ENCODE data around the gene CHKA. TPM values are rescaled to one million over a fixed set of nuclear protein-coding genes. Genes with fewer than 3 reads are reported as not detected.

CHKA gene
- total and polyA plus RNA-seq, 2 donors (not counting 3 experiments of a cell fraction or from before 2014, with no cell fraction given) = 21.4 to 25.1 TPM

DNA sequence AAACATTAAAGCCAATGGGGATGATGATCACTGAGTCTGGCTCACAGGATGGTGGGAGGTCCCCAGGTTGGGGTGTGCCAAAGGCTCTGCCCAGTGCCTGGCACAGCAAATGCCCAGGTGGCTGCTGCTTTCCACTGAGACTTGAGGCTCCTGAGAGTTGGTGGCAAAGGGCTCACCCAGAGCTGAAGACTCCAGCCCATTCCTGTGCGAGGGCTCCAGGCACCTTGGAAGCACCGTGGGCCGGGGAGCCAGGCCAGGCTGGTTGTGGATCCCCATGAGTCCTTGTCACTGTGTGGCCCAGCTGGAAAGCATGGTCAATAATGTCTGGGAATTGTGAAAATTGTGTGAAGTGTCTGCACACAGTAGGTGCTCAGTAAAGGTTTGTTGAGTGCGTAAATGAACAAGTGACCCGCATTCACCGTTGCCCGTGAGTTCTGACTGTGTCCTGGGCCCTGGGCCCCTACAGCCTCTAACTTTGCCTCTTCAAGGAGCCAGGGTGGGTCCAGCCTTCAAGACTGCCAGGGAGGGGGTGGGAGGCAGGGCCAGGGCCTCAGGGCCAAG lies 114.5 kb downstream of the CHKA start:
- Histone ChIP-seq H3K27ac (ENCODE audit: insufficient read depth, low read depth, low read length) (no peak overlapping the region), H3K9me3 (replicated peaks; ENCODE audit: control insufficient read depth, insufficient read depth, low read length) (no peaks in the 10 kb centered on the region), H3K79me2 (ENCODE audit: control insufficient read depth, insufficient read depth, low read length) (no peaks in the 10 kb centered on the region), H3K27me3 (ENCODE audit: control insufficient read depth in 2 of 2, insufficient read depth in 2 of 2, low read length in 2 of 2) (no peaks in the 10 kb centered on the region), H4K20me1 (replicated peaks; ENCODE audit: control insufficient read depth, extremely low read depth, insufficient read depth, low read length) (no peaks in the 10 kb centered on the region), H3K9me1 (replicated peaks; ENCODE audit: control insufficient read depth, extremely low read depth, insufficient read depth, low read length) (no peaks in the 10 kb centered on the region), H3K36me3 (ENCODE audit: control insufficient read depth in 2 of 2, extremely low read depth in 1 of 2, insufficient read depth in 2 of 2, low read length in 2 of 2) (no peaks in the 10 kb centered on the region), H3K4me1 (ENCODE audit: control insufficient read depth, extremely low read depth, insufficient read depth, low read length) (peaks cover 7% of the 10 kb centered on the region), H3K9ac (replicated peaks; ENCODE audit: extremely low read depth, insufficient read depth, low read length) (no peak overlapping the region), H3K4me2 (ENCODE audit: insufficient read depth, low read length) (no peak overlapping the region), H3K4me3 (replicated peaks in 1 of 3; ENCODE audit: insufficient read depth in 1 of 3, low read depth in 1 of 3, low read length in 3 of 3) (no peak overlapping the region), H2AFZ (ENCODE audit: low read depth, low read length) (no peak overlapping the region)
- BruUV-seq (replicated peaks) = no TSS peak
- DNase-seq (ENCODE audit: low read depth, low spot score) = no peak
- ChIA-PET CTCF (interaction anchor here (1.3 kb wide), 1 partner anchor 51 kb away, joined by 5 read pairs; no protein-coding TSS in a partner anchor), POLR2A (no interaction called here)
- dilution Hi-C loops (cut with MboI; ENCODE audit: extremely low pct_ligation_motif_present, low sequenced_read_pairs) = no loop called here
- no peak for FAIRE-seq
- TF ChIP-seq POLR2AphosphoS5 (IDR thresholded peaks at IDR 0.05; ENCODE audit: insufficient read depth, low read depth, low read length) = no peak
- TF ChIP-seq GATA2 (IDR thresholded peaks at IDR 0.05; ENCODE audit: insufficient read depth, insufficient read length, low read depth, low read length) = no peak
- TF ChIP-seq JUN (IDR thresholded peaks at IDR 0.05; ENCODE audit: borderline replicate concordance, insufficient read depth, insufficient read length, low read depth) = no peak
- no peak for TF ChIP-seq MYC (IDR thresholded peaks at IDR 0.05; ENCODE audit: low read depth, low read length)
- no peak for TF ChIP-seq POLR2A (IDR thresholded peaks at IDR 0.05; ENCODE audit: low read depth, low read length)
- TF ChIP-seq, protein P1, sequence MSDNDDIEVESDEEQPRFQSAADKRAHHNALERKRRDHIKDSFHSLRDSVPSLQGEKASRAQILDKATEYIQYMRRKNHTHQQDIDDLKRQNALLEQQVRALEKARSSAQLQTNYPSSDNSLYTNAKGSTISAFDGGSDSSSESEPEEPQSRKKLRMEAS (IDR thresholded peaks at IDR 0.05; ENCODE audit: insufficient read depth, insufficient read length) = no peak
- TF ChIP-seq, protein P2, sequence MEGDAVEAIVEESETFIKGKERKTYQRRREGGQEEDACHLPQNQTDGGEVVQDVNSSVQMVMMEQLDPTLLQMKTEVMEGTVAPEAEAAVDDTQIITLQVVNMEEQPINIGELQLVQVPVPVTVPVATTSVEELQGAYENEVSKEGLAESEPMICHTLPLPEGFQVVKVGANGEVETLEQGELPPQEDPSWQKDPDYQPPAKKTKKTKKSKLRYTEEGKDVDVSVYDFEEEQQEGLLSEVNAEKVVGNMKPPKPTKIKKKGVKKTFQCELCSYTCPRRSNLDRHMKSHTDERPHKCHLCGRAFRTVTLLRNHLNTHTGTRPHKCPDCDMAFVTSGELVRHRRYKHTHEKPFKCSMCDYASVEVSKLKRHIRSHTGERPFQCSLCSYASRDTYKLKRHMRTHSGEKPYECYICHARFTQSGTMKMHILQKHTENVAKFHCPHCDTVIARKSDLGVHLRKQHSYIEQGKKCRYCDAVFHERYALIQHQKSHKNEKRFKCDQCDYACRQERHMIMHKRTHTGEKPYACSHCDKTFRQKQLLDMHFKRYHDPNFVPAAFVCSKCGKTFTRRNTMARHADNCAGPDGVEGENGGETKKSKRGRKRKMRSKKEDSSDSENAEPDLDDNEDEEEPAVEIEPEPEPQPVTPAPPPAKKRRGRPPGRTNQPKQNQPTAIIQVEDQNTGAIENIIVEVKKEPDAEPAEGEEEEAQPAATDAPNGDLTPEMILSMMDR (IDR thresholded peaks at IDR 0.05; ENCODE audit: extremely low read depth in 1 of 2, insufficient read depth in 1 of 2, low read depth in 1 of 2, low read length in 2 of 2) = no peak
- TF ChIP-seq FOS (IDR thresholded peaks at IDR 0.05; ENCODE audit: borderline replicate concordance, insufficient read depth, low read length) = no peak
- TF ChIP-seq EZH2 (IDR thresholded peaks at IDR 0.05; ENCODE audit: borderline replicate concordance, low read depth, low read length, severe bottlenecking) = no peak
- intact Hi-C loops (cut with micrococcal nuclease) = no loop called here

All from endothelial cell of umbilical vein (primary cell).